C4-2B (cell line): ENCODE results near the gene ACTR3.

Source experiments
- H3K27ac ChIP-seq: fragments of 450-650 bp; 2 replicates; pipeline ENCODE4 v1.5.1; 2017
- CTCF ChIP-seq: fragments of 450-650 bp; conservative IDR thresholded peaks from 2 replicates; pipeline ENCODE4 v1.5.1; 2017; ENCODE audit warnings: mild to moderate bottlenecking
- ZFX ChIP-seq: fragments of 450-650 bp; IDR thresholded peaks from 2 replicates; pipeline ENCODE4 v1.6.1; 2017

ACTR3 gene

GRCh38 chr2:113996671-113997594 lies 107.0 kb downstream of the ACTR3 start:
- no peak for TF ChIP-seq ZFX
- TF ChIP-seq CTCF, result no peak
- no peak overlapping the region for H3K27ac ChIP-seq

GRCh38 chr2:114001152-114001551 lies 111.3 kb downstream of the ACTR3 start:
- no peak for TF ChIP-seq CTCF
- TF ChIP-seq ZFX, result no peak
- H3K27ac ChIP-seq, result no peak overlapping the region

GRCh38 chr2:114001937-114002336 lies 112.0 kb downstream of the ACTR3 start:
- TF ChIP-seq CTCF (no peak), ZFX (no peak)
- no peak overlapping the region for H3K27ac ChIP-seq

GRCh38 chr2:114005110-114005783 lies 115.4 kb downstream of the ACTR3 start:
- no peak for TF ChIP-seq ZFX
- TF ChIP-seq CTCF, result no peak
- no peak overlapping the region for H3K27ac ChIP-seq

DNA sequence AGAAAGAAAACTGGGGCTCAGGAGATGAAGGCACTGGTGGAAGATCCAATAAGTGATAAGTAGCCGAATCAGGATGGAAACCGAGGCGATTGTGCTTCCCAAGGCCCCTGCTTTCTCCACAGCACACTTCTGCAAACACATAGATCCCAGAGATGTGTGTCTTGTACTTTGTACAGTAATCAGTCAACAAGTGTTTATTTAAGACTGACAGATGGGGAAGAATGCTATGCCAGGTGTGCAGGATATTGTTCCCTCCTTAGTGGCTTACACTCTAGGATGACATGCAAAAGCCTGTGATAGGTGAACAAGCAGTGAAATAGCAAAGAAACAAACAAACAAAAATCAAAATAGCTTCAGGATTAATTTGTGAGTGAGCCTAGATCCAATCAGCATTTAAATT lies 116.6 kb downstream of the ACTR3 start:
- TF ChIP-seq ZFX (no peak), CTCF (no peak)
- no peak overlapping the region for H3K27ac ChIP-seq

DNA sequence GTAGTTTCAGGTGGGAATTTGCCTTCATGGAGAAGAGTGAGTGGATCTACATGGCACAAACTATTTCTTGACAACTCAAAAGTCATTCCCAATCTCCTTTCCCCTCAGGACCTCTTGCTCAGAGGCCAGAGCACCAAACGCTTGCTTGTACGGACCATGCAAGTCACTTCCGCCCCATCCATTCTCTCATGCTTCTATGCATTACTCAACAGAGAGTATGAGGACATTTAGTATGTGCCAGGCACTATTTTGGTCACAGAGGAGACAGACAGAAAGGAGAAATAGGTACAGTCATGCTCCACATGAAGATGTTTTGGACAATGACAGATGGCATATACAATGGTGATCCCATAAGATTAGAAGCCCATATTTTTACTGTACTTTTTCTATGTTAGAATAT lies 117.5 kb downstream of the ACTR3 start:
- TF ChIP-seq ZFX (no peak), CTCF (no peak)
- no peak overlapping the region for H3K27ac ChIP-seq

DNA sequence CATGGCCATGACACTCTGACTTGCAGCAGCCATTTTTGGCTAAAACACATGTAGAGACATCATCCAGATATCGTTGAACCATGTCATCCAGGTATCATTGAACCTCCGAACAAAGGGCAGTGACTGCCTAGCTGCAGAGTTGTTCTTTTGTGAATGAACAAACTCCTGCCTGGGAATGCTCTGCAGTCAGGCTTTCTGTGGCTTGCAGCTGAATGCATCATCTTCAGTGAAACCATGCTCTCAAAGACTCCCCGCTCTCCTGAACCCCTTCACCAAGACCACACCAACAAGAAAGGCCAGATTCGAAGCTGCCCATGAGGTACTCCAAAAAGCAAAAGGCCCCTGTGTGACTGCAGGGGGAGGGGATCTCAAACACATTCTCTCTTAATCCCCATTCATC lies 118.8 kb downstream of the ACTR3 start:
- no peak overlapping the region for H3K27ac ChIP-seq

More for the DNA sequence above, 118.8 kb downstream of the ACTR3 start:
- TF ChIP-seq CTCF, result no peak
